HG03045 (cell line): Measurements from ENCODE around the gene NPAS1.
"Not testable (repeated sequence)": the region's sequence is repeated elsewhere in the genome, so short reads cannot be mapped to it uniquely, and the experiment has no call there.

Source experiments
- ATAC-seq: cut with Tn5 transposase; IDR thresholded peaks from one replicate; pipeline ENCODE4 v1.9.1; 2021; ENCODE audit warnings: mild to moderate bottlenecking, moderate library complexity; ENCODE audit not compliant: unreplicated experiment

The NPAS1 gene

DNA sequence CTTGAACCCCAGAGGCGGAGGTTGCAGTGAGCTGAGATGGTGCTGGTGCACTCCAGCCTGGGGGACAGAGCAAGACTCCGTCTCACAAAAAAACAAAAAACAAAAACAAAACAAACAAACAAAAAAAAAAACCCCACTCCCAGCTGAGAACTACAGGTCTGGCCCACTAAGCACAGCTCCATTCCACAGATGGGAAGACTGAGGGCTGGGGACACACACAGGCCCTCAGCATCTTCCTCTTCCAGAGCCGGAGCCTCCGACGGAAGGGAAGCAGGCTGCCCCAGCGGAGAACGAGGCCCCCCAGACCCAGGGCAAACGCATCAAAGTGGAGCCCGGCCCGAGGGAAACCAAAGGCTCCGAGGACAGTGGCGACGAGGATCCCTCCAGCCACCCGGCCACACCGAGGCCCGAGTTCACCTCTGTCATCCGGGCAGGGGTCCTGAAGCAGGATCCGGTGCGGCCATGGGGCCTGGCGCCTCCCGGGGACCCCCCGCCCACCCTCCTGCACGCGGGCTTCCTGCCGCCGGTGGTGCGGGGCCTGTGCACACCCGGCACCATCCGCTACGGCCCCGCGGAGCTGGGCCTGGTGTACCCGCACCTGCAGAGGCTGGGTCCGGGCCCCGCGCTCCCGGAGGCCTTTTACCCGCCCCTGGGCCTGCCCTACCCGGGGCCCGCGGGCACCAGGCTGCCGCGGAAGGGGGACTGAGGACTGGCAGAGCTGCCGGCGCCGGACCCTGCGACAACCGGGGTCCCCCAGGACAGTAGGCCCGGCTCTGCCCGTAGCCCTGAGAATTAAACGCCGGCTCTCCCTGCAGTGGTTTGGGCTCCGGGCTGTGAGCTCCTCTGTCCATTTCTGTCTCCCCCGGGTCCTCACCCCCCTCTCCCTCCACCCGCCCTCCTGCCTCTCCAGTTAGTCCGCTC, 25.6 kb downstream of the NPAS1 start:
- no peak for ATAC-seq

DNA sequence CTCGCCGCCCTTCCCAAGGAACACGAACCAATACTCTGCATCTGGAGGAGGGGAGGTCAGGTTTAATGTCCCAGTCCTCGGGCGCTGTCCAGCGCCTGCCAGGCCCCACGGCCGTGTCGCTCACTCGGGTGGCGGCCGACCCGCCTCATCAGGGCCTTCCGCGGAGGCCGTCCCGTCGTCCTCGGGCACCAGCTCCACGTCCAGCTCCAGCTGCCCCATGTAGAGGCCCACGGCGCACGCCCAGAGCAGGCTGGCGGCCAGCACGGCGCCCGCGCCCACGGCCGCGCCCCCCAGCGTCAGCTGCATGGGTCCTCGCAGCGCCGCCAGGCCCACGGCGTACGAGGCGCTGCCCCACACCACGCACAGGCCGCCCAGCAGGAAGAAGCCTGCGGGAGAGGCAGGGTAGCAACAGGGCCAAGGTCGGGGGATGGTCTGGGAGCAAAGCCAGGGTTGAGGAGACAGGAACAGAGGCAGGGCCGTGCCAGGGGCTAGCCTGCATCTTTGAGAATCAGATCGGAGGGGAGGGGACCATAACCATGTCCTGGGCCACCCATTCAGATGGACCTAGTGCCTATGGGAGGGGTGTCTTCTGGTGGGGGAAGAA, 26.3 kb downstream of the NPAS1 start:
- no peak for ATAC-seq

DNA sequence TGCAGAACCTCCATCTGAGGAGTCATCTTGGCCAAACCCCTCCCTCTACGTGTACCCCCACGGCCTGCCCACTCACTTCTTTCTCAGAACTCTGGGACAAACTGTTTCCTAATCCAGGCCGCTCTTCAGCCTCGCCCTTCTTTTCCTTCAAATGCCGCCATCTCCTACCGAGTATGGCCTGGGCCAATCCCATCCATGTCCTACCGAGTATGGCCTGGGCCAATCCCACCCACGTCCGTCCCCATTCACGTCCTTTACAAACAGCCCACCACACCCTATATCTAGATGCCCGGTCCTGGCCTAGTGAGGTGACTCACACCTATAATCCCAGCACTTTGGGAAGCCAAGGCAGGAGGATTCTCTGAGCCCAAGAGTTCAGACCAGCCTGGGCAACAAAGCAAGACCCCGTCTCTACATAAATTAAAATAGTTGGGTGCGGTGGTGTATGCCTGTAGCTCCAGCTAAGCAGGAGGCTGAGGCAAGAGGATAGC, 27.7 kb downstream of the NPAS1 start:
- no peak for ATAC-seq

DNA sequence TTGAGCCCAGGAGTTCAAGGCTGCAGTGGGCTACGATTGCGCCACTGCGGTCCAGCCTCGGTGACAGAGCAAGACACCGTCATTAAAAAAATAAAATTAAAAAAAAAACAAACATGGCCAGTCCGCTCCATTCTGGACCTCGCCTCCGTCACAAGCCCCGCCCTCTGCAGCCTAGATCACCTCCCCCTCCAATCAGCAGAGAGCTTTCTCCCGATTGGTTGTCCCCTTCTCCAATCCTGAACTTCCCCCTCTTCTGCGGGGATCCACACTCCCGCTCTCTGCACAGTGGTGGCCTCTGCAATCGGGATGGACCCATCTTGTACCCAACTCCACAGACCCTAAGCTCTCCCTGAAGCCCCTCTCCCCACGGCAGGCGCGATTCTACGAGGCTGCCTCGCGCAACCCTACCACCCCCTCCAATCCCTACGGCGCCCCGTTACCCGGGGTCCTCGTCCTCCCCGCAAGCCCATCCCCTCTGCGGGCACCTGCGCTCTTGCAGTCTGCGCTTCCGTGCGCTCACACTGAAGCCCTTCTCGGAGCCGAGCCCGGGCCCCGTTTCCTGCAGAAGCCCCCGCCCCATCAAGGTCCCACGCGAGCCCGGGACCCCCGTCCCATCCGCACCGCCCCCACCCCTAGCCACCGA, 28.2 kb downstream of the NPAS1 start:
- peak; percentile 36 for ATAC-seq

DNA sequence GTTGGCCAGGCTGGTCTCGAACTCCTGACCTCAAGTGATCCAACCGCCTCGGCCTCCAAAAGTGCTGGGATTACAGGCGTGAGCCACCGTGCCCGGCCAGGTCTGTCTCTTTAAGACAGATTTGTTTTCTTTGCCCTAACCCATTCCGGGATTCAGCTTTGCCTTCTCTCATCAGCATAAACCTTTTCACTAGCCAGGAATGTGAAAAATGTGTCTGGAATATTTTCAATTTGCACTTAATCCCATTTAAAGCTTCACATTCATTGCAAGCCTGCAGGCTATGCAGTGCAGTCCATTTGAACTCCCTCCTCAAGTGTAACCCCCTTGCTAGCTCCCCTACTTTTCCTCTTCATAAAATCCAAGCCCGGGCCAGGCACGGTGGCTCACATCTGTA, 29.7 kb downstream of the NPAS1 start:
- no peak for ATAC-seq

DNA sequence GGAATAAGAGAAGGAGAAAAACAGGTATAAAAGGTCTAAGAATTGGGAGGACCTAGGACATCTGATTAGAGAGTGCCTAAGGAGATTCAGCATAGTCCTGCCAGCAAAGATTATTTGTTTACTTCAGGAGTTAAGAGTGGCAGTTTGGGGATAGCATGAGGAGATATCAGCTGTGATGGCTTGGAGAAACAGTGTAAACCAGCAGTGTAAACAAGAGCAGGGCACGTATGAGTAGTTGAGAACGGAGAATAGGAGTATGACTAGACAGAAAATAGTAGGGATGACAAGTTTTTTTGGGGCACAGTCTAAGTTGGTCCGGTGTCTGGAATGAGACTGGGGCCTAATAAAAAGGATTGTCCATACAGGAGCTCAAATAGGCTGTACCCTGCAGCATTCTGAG, 30.9 kb downstream of the NPAS1 start:
- ATAC-seq = not testable (repeated sequence)

DNA sequence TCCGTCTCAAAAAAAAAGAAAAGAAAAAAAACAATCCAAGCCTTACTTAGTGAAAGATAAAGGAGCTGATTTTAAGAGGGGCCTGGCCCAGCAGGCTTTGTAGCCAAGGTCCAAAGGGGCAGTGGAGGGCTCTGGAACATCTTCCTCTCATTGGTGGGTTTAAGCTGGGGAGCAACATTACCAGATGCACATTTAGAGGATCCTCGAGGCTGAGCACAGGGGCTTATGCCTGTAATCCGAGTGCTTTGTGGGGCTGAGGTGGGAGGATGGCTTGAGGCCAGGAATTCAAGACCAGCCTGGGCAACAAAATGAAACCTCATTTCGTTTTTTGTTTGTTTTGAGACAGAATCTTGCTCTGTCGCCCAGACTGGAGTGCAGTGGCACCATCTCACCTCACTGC, 36.8 kb downstream of the NPAS1 start:
- no peak for ATAC-seq

DNA sequence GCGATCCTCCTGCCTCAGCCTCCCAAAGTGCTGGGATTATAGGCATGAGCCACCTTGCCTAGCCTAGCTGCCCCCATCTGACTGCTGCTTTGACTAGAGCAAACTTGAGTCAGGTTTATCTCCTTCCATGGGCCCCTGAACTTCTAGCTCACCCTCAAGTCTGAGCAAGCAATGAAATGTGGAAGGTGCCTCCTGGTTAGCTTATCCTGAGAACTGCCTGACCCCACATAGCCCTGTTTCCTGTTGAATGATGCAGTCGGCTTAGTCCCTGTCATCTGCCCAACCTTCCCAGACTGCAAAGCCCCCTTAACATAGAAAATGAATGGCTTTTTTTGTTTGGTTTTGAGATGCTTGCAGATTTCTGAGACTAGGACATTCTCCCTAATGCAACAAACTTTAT, 37.7 kb downstream of the NPAS1 start:
- no peak for ATAC-seq

DNA sequence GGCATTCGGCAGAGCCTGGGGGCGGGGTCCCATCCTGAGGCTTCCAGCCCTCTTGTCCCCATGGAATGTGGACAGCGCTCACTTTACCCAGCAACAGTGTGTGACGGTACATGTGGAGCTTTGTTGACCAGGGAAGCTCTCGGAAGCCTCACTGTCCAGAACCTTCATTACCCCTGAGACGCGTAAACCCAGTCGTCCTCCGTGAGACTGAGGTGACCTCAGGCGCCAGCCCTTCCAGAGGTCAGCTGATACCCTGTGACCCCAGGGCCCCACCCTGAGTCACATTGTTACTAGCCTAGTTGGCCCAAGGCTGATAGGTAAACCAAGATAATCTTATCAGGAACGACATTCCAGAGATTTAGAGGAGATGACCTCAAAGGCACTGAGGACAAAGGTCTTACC, 39.0 kb downstream of the NPAS1 start:
- no peak for ATAC-seq

DNA sequence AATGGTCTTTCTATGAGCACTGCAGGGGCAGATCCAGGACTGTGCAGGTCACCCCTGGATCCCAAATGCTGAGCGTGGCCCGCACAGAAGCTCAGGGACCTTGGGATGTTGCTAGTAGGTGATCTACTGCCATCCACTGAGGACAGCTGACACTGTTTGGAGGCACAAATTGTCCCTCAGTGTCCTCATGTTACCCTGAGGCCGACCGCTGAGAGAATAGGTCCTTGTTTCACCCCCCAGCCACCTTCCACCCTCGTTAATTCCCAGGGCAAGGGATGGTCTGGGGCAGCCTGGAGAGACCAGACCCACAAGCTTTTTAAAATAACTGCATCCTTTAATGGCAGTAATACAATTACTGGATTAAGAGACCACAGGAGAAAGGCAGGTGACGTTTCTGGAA, 44.2 kb downstream of the NPAS1 start:
- ATAC-seq = no peak

DNA sequence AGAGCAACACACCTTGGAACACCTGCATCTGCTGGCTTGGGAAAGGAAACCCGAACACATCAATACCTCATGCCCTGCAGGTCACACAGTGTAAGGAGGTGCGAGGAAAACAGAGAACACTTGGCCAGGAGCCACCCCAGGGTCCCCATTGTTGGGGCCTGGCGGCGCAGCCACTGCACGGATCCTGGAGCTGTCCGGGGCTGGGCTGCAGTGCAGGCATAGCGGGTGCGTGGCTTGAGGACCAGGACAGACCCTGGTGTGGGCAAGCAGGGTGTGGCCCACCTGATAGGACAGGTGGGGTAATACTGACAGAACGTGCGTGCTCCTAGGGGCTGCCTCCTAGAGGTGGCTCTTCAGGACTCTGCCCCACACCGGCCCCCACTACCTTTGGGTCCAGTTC, 45.6 kb downstream of the NPAS1 start:
- ATAC-seq = no peak

DNA sequence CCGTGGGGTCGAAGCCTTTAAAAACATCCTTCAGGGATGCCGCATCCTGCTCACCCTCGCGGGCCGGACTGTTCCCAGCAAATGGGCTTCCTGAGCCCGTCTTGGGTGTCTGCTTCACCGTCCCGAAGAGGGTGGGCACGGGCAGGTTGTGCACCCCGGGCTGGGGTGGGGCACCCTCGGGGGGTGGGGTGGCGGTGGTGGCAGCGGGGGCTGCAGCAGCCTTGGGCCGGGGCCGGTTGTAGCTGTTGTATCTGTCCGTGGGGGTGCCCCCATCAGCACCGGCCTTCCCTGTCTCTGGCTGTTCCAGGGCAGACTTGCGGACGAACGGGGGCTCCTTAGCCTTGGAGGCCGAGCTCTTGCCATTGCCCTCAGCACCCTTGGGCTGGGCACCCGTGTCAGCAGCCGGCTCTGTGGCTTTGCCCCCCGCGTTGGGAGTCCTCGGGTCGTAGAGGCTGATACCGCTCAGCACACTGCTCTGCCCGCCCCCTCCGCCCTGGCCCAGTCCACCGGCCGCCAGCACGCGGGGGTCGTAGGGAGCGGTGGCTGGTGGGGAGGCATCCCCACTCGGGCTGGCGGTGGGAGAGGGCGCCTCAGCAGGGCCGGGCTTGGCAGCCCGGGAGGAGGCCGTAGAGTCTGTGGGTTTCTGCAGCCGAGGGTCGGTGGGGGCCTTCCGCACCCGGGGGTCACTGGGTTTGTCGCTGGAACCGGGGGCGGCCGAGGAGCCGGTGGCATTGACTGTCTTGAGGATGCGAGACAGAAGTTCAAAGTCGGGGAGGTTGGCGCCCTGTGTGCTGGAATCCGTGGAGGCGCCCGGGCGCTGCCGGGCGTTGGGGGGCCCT, 47.0 kb downstream of the NPAS1 start:
- no peak for ATAC-seq

DNA sequence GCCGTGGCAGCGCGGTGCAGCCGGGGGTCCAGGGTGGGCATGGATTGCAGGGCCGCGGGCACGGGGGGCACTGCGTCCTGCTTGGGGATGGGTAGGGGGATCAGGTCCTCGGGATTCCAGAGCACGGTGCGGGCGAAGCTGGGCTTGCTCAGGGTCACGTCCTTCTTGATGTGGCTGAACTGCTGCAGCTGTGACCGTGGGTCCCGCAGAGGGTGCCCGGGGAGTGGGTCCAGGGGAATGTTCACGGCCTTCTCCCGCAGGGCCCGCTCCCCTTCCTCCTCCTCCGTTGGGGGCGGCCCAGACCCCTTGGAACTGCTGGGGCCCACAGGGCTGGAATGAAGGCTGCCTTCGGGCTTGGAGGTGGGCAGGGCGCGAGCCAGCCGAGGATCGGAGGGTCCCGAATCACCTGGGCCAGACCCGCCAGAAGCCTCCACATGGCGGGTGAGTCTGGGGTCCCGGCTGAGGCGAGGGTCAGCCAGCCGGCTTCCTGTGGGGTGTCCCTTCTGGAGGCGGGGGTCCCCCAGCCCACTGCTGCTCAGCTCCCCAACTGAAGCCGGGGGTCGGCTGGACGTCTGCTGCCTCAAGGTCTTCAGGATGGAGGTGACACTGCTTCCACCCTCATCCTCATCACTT, 47.7 kb downstream of the NPAS1 start:
- no peak for ATAC-seq

DNA sequence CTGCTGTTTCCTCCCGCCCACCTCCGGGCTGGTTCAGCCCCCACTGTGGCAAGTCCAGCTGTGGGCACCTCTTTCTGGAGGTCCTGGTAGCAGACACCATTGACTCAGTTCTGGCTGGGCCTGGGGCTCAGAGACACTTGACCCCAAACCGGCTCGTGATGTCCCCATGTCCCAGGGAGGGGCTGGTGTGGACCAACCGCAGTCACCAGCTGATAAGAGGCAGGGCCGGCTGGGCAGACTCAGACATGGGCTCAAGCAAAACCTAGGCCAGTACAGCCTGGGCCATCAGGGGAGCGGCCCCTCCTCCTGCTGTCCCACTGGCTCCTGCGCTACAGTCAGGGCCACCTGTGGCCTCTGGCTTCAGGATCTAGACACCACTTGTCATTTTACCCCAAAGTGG, 48.6 kb downstream of the NPAS1 start:
- ATAC-seq = no peak

DNA sequence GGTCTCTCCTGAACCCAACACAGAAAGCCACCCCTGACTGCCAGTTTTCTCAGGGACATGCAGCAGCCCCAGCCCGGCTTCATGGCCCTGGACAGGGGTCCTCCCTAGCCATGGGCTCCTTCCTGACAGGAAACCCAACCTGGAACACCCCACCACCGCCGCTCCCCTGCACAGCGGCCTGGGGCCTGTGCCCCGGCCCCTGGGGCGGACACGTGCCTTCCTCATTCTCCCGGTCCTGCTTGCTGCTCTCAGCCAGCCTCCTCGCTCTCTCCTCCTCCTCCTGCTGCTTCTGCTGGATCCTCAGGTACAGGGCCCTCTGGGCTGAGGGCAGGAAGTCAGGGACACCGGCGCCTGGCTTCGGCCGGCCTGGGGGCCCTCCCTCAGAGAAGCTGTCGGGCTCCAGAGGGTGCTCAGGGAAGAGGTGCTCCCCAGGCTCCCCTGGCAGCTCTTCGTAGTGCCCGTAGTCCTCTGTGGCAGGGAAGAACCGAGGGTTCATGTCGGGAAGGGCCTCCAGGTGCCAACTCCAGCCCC, 49.3 kb downstream of the NPAS1 start:
- no peak for ATAC-seq

DNA sequence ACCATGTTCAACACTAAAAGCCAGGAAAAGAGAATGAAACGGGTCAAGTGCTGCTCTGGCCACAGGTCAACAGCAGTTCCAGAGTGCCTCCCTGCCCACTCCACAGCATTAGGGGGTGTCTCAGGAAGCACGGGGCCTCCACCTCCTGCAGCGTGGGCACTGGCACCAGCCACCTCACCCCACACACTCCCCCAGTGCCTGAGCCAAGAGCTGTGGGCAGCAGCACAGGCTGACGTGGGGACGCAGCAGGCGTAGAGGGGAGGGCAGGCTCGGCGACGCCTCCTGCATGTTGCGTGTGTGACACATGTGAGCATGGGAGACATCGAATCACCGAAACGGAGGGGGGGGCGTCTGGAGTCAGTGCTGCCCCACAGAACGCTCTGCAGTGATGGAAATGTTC, 50.2 kb downstream of the NPAS1 start:
- ATAC-seq = no peak

DNA sequence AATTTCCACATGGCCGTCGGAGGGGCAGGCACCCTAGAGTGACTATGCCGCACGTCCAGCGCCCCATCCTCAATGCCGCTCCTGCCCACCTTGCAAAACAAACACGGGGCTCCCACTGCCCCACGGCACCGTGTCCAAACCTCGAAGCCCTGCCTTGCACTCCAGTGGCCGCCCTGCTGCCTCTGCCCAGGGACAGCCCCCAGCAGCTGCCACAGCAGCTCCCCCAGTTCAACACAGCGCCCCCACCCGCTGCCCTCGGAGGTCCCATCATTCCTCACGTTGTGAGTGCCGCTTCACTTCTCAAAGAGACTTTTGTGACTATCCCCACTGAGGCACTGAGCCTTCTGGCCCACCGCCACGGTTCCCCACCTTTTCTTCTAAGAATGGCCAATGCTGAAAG, 51.1 kb downstream of the NPAS1 start:
- ATAC-seq = no peak

DNA sequence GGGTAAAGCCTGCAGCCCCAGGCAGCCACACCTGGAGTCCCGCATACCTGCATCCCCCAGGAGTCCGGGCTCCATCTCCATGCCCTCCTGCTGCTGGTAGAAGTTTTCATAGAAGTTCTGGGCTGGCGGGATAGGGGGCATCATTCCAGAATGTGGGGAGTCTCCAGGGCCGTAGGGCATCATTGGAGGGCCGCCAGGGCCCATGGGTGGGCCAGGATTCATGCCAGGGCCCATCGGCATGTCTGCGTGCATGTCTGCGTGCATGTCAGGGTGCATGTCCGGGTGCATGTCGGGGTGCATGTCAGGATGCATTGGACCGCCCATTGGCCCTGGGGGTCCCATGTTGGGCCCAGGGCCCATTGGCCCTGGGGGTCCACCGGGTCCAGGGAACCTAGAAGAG, 52.1 kb downstream of the NPAS1 start:
- no peak for ATAC-seq

DNA sequence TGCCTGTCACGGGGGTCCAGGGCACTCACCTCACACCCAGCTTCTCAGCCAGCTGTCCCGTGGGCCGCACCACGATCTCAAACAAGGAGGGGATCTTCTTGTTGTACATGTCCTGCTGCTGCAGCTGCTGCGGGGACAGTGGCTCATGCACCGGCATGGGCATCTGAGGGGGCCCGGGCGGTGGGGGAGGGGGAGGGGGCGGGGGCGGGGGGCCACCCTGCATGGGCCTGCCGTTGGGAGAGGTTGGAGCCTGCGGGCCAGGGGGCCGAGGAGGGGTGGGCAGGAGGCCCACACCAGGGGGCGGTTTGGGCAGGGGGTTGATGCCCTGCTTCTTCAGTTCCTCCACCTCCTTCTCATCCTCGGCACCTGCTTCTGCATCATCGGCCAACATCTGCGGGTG, 52.7 kb downstream of the NPAS1 start:
- ATAC-seq = no peak

DNA sequence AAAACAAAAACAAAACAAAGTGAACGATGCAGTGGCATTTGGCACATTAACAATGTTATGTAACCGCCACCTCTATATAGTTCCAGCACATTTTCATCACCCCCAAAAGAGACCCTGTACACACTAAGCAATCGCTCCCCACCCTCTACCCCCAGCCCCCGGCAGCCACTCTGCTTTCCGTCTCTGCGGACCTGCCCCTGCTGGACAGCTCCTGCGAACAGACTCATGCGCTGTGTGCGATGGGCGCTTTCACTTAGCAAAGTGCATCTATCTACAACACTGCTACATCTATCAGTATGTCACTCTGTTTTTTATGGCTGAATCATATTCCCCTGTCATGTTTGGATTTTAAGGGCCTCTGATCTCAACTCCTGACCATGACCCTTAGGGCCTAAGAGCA, 53.9 kb downstream of the NPAS1 start:
- no peak for ATAC-seq
